Umbilical cord (tissue), 2 donors: ENCODE measurements around the gene MB. TPM values are rescaled to one million over a fixed set of nuclear protein-coding genes. Genes with fewer than 3 reads are reported as not detected.
"Not testable (repeated sequence)": the region's sequence is repeated elsewhere in the genome, so short reads cannot be mapped to it uniquely, and the experiment has no call there.

Source experiments
- DNase-seq: peaks from one replicate; pipeline ENCODE4 v3.0.0-alpha.2; 2015; ENCODE audit warnings: low spot score
- total RNA-seq: library from RNA; depleted of rRNA; stranded (reverse); fragments of >200 nt; gene quantifications from one replicate; pipeline ENCODE4 v1.2.3, GENCODE V29; 2014; ENCODE audit warnings: low replicate concordance; ENCODE audit not compliant: insufficient read depth

MB gene
- 1.7 TPM for total RNA-seq

GRCh38 chr22:35617137-35617755, at the start of gene MB:
MB (minus strand) TSS chr22:35617329; CDS start chr22:35617257, 72 bp downstream.
- no peak for DNase-seq

GRCh38 chr22:35666699-35667098, 49.6 kb upstream of the MB start:
- not testable (repeated sequence) for DNase-seq

GRCh38 chr22:35664955-35665587, 47.9 kb upstream of the MB start:
- DNase-seq = no peak

- peak; percentile 43 for DNase-seq
These were observed 46.2 kb upstream of the MB start for GRCh38 chr22:35663371-35663770.

- DNase-seq = no peak
These were observed 45.8 kb upstream of the MB start for GRCh38 chr22:35662914-35663313.

GRCh38 chr22:35661464-35661863, 44.3 kb upstream of the MB start:
- no peak for DNase-seq

- no peak for DNase-seq
These were observed 43.4 kb upstream of the MB start for GRCh38 chr22:35660291-35661127.

- no peak for DNase-seq
These were observed 40.6 kb upstream of the MB start for GRCh38 chr22:35657571-35658312.

- DNase-seq = peak; percentile 65
These were observed 39.2 kb upstream of the MB start for GRCh38 chr22:35656284-35656752.

- DNase-seq = no peak
These were observed 36.7 kb upstream of the MB start for GRCh38 chr22:35653824-35654223.

- no peak for DNase-seq
These were observed 34.0 kb upstream of the MB start for GRCh38 chr22:35651085-35651484.

GRCh38 chr22:35649636-35650250, 32.6 kb upstream of the MB start:
- DNase-seq = no peak

GRCh38 chr22:35649026-35649553, 32.0 kb upstream of the MB start:
- DNase-seq = no peak

GRCh38 chr22:35648066-35649025, 31.2 kb upstream of the MB start, which contains the start of gene APOL6:
APOL6 (plus strand) TSS chr22:35648446; CDS start chr22:35656426, 7,980 bp downstream.
- DNase-seq = peak; percentile 63

- no peak for DNase-seq
These were observed 28.5 kb upstream of the MB start for GRCh38 chr22:35645646-35646045.

GRCh38 chr22:35643991-35644390, 26.9 kb upstream of the MB start:
- no peak for DNase-seq

GRCh38 chr22:35642305-35642741, 25.2 kb upstream of the MB start:
- DNase-seq = no peak

- no peak for DNase-seq
These were observed 24.5 kb upstream of the MB start for GRCh38 chr22:35641494-35642120.

GRCh38 chr22:35638410-35638809, 21.3 kb upstream of the MB start:
- peak; percentile 93 for DNase-seq
